GM12875 (cell line): Measurements from ENCODE around the gene DNAJC13.
A peak's percentile ranks its signal among the peaks of the same experiment; 100 is the strongest.
"Not testable (repeated sequence)": the region's sequence is repeated elsewhere in the genome, so short reads cannot be mapped to it uniquely, and the experiment has no call there.

ENCODE experiments used
- H3K4me3 ChIP-seq: one replicate; pipeline ENCODE4 v1.5.1; 2011; ENCODE audit warnings: low read depth, low read length, control low read depth
- TF ChIP-seq, protein P1 (sequence below): IDR thresholded peaks from 2 replicates; pipeline ENCODE4 v1.5.1; 2011; ENCODE audit warnings: low read depth, mild to moderate bottlenecking, control low read depth, inconsistent platforms, low read length, moderate library complexity, borderline replicate concordance; ENCODE audit not compliant: insufficient read depth

The DNAJC13 gene

DNA sequence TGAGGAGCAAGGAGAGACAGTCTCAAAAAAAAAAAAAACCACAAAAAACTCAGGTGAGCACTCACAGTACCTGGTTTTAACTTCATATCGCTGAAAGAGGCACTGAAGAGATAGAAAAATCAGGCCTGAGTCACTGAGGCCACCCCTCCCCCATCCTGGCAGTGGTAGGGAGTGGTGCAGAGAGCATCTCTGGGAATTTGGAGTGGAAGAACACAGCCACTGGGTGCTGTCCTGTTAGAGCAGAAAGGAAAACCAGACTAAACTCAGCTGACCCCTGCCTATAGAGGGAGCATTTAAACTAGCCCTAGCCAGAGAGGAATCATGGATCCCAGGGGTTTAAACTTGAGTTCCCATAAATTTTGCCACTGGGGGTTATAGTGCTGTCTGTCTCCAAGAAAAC is 22.2 kb upstream of the DNAJC13 start:
- TF ChIP-seq, protein P1, sequence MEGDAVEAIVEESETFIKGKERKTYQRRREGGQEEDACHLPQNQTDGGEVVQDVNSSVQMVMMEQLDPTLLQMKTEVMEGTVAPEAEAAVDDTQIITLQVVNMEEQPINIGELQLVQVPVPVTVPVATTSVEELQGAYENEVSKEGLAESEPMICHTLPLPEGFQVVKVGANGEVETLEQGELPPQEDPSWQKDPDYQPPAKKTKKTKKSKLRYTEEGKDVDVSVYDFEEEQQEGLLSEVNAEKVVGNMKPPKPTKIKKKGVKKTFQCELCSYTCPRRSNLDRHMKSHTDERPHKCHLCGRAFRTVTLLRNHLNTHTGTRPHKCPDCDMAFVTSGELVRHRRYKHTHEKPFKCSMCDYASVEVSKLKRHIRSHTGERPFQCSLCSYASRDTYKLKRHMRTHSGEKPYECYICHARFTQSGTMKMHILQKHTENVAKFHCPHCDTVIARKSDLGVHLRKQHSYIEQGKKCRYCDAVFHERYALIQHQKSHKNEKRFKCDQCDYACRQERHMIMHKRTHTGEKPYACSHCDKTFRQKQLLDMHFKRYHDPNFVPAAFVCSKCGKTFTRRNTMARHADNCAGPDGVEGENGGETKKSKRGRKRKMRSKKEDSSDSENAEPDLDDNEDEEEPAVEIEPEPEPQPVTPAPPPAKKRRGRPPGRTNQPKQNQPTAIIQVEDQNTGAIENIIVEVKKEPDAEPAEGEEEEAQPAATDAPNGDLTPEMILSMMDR = no peak
- H3K4me3 ChIP-seq = no peak overlapping the region

DNA sequence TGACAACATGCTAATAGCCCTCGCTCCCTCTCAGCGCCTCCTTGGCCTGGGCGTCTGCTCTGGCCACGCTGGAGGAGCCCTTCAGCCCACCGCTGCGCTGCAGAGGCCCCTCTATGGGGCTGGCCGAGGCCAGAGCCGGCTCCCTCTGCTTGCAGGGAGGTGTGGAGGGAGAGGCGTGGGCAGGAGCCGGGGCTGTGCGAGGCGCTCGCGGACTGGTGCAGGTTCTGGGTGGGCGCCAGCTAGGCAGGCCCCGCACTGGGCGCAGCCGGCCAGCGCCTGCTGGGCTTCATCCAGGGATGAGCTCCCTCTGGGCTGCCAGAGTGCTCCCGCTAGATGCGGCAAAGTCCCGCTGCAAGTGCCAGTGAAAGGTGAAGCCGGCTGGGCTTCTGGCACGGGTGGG is 21.0 kb upstream of the DNAJC13 start:
- H3K4me3 ChIP-seq = no peak overlapping the region
- TF ChIP-seq, protein P1 = no peak

DNA sequence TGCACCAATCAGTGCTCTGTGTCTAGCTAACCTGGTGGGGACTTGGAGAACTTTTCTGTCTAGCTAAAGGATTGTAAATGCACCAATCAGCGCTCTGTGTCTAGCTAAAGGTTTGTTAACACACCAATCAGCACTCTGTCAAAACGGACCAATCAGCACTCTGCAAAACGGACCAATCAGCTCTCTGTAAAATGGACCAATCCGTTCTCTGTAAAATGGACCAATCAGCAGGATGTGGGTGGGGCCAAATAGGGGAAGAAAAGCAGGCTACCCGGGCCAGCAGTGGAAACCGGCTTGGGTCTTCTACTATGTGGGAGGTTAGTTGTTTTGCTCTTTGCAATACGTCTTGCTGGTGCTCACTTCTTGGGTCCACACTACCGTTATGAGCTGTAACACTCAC is 20.5 kb upstream of the DNAJC13 start:
- H3K4me3 ChIP-seq = not testable (repeated sequence)

DNA sequence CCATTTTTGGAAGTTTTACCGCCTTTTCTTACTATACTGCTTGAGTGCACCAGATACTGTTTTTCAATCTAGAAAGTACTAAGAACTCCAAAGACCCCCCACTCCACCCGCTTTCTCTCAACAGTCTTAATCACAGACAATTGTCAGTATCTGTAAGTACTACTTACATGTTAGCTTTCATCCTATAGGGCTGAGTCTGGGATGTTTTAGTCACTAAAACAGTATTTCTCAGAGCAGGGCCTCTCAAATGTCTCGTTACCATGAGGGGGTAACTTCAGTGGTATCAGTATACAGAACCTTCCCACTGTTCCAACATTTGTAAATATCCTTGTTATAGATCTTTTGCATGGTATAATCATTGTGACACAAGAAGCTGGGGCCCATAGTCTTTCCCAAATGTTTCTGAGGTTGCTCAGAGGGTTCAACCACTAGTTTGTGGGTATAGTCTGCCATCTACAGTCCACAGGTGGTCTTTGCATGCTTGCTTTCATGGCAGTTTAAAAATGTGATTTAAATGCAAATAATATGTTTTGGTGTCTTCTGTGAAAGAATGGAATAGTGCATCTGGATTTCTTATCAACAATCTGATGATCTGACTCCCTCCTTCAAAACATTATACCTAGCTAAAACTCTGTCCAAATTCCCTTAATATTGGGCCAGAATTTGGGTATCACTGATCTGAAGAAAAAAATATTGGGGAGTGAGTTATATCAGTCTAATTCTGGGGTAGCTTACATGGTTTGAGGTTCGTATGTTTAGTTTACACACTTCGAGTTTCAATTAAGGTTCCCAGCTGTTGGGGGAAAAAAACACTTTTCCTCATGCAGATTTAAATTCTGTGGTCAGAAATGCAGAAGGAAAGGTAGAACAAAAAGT is 18.0 kb upstream of the DNAJC13 start:
- TF ChIP-seq, protein P1 = peak; percentile 71

DNA sequence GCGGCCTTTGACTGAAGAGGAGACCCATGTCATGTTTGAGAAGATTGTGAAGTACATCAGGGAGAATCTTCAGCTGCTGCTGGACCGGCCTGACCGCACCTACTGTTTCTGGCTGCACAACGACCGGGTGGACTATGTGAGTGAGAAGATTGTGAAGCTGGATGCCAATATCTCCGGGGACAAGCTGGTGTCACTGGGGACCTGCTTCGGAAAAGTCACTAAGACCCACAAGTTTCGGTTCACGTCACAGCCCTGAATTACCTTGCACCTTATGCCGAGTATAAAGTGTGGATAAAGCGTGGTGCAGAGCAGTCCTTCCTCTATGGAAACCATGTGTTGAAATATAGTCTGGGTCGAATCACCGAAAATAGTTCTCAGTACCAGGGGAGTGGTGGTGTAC is 16.0 kb upstream of the DNAJC13 start:
- H3K4me3 ChIP-seq = no peak overlapping the region
- TF ChIP-seq, protein P1 = no peak

More for the DNA sequence above, 18.0 kb upstream of the DNAJC13 start:
- no peak overlapping the region for H3K4me3 ChIP-seq

DNA sequence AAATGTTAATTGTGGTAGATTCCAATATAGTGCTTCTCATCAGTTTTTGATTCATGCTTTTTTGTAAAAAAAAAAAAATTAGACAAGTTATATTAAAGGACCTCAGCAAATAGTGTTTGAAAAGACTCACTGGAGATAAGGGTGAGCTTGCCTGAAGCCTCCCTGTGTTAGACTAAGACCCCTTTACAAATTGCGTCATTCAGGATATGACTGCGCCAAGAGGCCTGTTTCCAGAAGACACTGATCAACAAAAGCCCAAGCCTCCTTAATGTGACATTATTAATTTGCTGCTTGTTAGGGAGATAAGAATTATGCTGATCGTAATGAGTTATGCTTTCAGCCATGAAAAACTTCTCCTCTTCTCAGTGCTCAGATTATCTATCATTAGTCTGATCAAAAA is 13.0 kb upstream of the DNAJC13 start:
- TF ChIP-seq, protein P1 = no peak
- no peak overlapping the region for H3K4me3 ChIP-seq

DNA sequence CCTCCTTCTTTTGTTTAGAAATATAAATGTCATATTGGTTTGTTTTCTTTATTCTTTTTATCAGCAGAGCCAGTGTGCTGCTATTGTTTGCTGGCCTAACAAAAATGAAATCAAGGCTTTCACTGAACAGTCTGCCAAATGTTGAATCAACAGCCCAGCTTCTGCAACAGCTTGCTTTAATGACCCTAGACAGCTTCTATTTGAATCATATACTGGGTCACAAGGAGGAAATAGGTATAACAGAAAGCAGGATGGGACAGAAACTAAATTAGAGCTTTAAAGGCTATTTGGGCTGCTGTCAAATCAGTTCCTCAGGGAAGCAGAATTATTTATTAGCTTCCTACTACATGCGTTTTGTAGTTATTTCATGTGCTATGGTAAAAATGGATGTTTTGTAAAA is 12.1 kb upstream of the DNAJC13 start:
- no peak overlapping the region for H3K4me3 ChIP-seq
- TF ChIP-seq, protein P1 = no peak
